Cardiac fibroblast (primary cell): ENCODE data around the gene CACNG7.
"Not testable (repeated sequence)": the region's sequence is repeated elsewhere in the genome, so short reads cannot be mapped to it uniquely, and the experiment has no call there.

Source experiments
- DNase-seq, 2 donors: peaks; one replicate each; pipeline versions ENCODE4 v3.0.0 to v3.0.0-alpha.2; 2010; ENCODE audit warnings: low read depth in 2 of 2
- H3K4me3 ChIP-seq, 2 donors: replicated peaks in 1 of 2; 1 replicate in 1 of 2; 2 replicates in 1 of 2; pipeline ENCODE4 v1.5.1; 2011; ENCODE audit warnings: low read depth in 2 of 2, low read length in 2 of 2, mild to moderate bottlenecking in 2 of 2, moderate library complexity in 1 of 2
- TF ChIP-seq, protein P1 (sequence below): IDR thresholded peaks from one replicate; pipeline ENCODE4 v1.5.1; 2011; ENCODE audit warnings: low read depth, mild to moderate bottlenecking, low read length, inconsistent platforms

The CACNG7 gene

DNA sequence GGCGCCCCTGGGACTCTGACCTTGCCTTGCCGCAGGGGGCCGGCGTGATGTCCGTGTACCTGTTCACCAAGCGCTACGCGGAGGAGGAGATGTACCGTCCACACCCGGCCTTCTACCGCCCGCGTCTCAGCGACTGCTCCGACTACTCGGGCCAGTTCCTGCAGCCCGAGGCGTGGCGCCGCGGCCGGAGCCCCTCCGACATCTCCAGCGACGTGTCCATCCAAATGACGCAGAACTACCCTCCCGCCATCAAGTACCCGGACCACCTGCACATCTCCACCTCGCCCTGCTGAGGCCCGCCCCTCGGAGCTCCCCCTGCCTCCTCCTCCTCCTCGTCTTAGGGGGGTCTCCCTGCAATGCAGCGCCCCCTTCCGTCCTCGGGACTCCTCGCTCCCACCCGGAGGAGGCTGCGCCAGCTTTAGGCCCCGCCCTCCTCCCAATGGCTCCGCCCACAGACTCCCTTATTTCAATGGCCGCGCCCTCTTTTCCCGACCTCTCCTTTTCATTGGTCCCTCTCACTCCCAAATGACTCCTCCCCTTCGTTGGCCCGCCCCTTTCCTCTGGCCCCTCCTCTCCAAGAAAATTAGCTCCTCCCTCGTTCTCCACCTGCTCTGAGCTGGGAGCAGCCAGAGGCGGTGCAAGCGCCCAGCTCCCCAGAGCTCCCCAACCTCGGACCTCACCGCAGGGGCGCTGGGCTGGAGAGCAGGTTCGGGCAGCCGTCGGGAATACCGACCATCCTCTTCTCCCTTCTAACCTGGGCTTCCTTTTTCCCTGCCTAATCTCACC lies 33.1 kb downstream of the CACNG7 start:
- DNase-seq = peak in 1 of 2 donors; percentile 39
- TF ChIP-seq, protein P1, sequence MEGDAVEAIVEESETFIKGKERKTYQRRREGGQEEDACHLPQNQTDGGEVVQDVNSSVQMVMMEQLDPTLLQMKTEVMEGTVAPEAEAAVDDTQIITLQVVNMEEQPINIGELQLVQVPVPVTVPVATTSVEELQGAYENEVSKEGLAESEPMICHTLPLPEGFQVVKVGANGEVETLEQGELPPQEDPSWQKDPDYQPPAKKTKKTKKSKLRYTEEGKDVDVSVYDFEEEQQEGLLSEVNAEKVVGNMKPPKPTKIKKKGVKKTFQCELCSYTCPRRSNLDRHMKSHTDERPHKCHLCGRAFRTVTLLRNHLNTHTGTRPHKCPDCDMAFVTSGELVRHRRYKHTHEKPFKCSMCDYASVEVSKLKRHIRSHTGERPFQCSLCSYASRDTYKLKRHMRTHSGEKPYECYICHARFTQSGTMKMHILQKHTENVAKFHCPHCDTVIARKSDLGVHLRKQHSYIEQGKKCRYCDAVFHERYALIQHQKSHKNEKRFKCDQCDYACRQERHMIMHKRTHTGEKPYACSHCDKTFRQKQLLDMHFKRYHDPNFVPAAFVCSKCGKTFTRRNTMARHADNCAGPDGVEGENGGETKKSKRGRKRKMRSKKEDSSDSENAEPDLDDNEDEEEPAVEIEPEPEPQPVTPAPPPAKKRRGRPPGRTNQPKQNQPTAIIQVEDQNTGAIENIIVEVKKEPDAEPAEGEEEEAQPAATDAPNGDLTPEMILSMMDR = no peak
- H3K4me3 ChIP-seq = no peak overlapping the region

DNA sequence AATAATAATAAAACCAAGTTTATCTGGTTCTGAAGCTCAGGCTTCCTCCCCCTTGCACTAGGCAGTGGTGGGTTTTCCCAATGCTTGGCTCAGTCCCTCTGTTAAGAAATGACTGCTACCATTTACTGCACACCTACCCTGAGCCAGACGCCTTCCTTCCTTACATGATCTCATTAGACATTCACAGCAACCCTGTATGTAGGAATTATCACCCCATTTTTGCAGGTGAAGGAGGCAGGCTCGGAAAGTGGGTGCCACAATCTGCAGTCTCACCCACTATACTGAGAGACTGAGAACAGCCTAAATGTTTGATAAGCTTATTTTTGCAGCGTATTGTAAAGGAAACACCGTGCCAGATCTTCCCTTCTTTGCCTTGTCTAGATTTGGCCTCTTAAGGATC lies 35.3 kb downstream of the CACNG7 start:
- DNase-seq = no peak
- no peak overlapping the region for H3K4me3 ChIP-seq
- TF ChIP-seq, protein P1 = no peak

DNA sequence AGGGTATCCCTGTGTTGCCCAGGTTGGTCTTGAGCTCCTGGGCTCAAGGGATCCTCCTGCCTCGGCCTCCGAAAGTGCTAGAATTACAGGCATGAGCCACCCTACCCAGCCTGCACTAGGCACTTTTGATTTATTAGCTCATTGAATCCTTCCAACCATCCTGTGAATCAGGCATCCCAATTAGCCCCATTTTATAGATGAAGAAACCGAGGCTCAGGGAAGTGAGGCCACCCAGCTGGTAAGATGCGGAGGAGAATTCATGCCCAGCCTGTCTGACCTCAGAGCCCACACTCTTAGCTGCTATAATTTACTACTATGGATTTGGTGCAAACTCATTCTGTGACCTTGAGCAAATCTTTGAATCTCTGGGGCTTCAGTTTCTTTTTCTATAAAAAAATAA lies 35.9 kb downstream of the CACNG7 start:
- no peak for DNase-seq
- H3K4me3 ChIP-seq = no peak overlapping the region
- TF ChIP-seq, protein P1 = no peak

DNA sequence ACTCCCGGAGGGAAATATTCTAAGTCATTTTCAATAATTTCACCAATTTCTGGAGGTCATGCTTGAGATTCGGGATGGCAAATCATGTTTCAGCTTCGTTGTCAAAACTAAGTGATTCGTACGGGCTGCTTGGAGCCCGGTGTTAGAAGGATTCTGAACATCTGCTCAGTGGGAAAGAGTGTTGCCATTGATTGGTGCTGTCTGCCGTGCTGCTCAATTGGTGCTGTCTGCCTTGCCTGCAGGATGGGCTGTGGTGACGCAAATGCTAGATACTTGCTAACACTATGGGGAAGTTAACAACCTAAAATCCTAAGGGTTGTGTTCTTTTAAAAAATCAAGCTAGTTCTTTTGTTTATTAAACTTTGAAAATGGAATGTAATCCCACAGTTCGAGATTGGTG lies 36.4 kb downstream of the CACNG7 start:
- TF ChIP-seq, protein P1 = no peak
- peak; percentile 50 to 55 for DNase-seq

DNA sequence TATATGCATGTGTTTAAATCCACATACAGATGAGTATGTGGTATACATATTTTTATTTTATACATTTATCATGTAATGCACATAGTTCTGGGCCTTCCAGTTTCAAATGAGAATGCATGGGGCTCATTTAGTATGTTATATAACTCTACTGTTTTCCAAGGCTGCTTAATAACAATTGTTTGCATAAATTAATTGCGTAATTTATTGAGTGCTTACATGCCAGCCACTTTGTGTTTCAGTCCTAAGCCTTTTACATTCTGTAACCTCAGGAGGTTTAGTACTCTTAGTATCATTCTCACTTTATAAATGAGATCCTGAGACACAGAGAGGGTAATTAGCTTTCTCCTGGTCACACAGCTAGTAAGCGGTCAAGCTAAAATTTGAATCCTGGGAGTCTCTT lies 36.9 kb downstream of the CACNG7 start:
- no peak overlapping the region for H3K4me3 ChIP-seq
- TF ChIP-seq, protein P1 = no peak
- no peak for DNase-seq

More for the DNA sequence above, 36.4 kb downstream of the CACNG7 start:
- H3K4me3 ChIP-seq = no peak overlapping the region

DNA sequence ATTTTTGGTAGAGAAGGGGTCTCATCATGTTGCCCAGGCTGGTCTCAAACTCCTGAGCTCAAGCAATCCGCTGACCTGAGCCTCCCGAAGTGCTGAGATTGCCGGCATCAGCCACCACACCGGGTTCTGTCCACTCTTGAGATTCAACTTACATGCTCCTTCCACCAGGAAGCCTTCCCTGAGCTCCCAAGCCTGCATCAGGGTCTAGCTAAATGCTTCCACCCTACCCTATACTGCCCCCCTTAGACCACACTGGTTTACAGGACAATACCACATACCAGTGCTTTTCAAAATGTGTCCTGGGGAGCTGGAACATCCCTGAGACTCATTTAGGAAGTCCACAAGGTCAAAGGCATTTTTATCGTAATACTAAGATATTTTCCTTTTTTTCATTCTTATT lies 38.5 kb downstream of the CACNG7 start:
- no peak overlapping the region for H3K4me3 ChIP-seq
- peak in 1 of 2 donors; percentile 33 for DNase-seq
- TF ChIP-seq, protein P1 = peak; percentile 18

DNA sequence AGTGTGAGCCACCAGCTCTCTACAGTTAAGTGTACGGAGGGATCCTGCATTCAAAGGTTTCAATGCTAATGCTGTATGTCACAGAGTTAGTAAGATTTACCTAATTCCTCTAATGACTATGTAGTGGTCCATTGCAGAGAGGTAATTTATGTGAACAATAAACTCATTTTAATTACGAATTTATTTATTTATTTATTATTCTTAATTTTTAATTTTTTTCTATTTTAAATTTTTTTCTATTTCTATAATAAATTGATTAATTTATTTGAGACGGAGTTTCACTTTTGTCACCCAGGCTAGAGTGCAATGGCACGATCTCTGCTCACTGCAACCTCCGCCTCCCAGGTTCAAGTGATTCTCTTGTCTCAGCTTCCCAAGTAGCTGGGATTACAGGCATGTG lies 39.5 kb downstream of the CACNG7 start:
- not testable (repeated sequence) for DNase-seq, H3K4me3 ChIP-seq
